HG03095 (cell line): ENCODE measurements around the gene RPS15A.
A peak's percentile ranks its signal among the peaks of the same experiment; 100 is the strongest.
"Not testable (repeated sequence)": the region's sequence is repeated elsewhere in the genome, so short reads cannot be mapped to it uniquely, and the experiment has no call there.

Experiments
- ATAC-seq: cut with Tn5 transposase; IDR thresholded peaks from one replicate; pipeline ENCODE4 v1.9.1; 2021; ENCODE audit warnings: moderate library complexity; ENCODE audit not compliant: unreplicated experiment

RPS15A gene

DNA sequence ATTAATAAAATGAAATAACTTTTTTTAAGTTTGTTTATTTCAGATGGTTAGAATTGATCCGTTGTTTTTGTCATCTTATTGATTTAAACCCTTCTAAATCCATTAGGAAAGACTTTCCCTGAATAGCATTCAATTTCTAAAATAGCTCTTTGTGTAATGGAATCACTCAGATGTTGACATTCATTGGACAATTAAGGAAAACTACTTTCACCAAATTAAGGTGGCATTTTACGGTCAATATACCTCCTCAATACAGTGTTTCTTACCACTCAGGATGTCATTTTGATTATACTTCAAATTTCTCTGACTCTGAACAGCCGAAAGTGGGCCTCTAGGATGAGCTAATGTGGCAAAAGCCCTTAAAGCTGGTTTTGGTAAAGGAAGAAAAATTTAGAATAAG lies 9.4 kb upstream of the RPS15A start:
- no peak for ATAC-seq

- ATAC-seq = no peak
These were observed 7.6 kb upstream of the RPS15A start for GRCh38 chr16:18797746-18798145.

GRCh38 chr16:18796377-18796776 lies 6.2 kb upstream of the RPS15A start:
- ATAC-seq = no peak

- ATAC-seq = no peak
These were observed 2.8 kb upstream of the RPS15A start for GRCh38 chr16:18792836-18793433.

GRCh38 chr16:18789515-18789849 lies 652 bp downstream of the RPS15A start:
- ATAC-seq = no peak

DNA sequence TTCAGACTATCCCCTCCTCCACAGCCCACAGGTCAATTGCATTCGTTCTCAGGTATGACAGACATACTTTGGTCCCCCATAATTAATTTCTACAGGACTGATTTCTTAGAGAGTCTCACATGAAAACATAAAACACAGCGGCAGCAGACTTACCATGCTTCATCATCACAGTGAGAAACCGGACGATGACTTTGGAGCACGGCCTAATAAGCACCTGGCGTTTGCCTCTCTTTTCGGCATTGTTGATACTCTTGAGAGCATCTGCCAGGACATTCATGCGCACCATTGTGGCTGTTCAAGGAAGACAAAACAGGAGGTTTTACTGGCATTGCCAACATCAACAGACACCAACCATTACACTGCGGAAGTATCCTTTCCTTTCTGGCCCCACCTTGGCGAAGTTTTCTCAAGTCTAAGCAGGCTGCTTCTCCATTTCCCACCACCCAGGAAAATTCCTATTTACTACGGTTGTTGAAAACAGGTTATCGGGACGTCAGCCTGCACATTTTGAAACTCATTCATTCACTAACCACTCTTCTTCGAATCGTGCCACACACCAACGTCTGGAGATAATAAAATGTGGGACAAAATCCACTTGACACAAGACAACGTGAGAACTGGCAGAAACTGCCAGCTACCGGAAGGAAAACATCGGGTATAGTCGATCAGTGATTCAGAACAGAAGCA lies 1.2 kb downstream of the RPS15A start:
- no peak for ATAC-seq

- no peak for ATAC-seq
These were observed 5.1 kb downstream of the RPS15A start for GRCh38 chr16:18784917-18785623.

DNA sequence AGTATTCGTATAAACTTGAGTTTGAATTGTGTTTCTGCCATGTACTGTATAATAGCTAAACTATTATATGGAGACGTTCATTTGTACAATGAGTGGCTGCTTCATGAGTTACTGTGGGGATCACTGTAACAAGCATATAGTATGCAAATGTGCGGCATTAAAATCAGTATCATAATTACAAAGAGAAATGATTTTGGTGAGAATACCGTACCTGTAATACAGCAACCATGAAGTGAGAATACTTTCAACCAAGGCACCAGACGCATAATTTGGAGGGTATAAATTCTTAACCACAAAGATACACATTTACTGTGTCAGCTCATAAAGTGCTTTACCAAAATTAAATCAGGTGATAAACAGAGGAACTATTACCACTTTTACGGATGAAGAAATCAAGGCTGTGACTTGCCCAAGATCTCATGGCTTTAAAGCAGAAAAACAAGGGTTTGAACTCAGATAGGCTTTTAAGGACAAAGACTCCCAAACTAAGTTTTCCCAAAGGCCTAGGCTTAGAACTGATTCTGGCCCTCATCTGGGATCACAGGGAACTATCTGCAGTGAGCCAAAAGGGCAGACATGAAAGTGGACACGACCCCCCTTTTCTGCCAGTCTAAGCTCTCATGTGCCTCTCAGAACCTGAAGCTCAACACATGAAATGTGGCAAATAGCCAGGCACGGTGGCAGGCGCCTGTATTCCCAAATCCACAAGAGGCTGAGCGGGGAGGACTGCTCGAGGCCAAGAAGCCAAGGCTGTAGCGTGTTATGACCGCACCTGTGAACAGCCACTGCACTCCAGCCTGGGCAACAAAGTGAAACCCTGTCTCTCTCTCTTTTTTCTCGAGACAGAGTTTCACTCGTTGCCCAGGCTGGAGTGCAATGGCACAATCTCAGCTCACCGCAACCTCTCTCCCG lies 6.4 kb downstream of the RPS15A start:
- no peak for ATAC-seq

- no peak for ATAC-seq
These were observed 7.3 kb downstream of the RPS15A start for GRCh38 chr16:18782697-18783429.

DNA sequence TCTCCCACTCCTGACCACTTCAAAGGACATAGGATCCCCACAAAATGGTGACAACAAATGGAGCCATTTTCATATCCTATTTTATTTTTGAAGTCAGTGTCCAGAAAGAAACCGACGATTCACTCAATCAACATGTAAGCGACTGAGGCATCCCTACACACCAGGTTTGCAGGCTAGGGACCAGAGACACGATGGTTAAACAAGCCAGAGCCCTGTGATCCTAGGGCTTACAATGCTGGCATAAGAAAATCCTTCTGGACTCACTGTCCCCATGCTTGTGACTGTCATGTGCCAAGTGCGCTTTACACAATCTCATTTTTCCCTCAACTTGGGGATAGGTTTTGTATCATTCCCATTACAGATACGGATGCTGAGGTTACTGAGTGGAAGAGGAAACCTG lies 8.9 kb downstream of the RPS15A start:
- ATAC-seq = not testable (repeated sequence)

GRCh38 chr16:18780460-18781026 lies 9.6 kb downstream of the RPS15A start:
- ATAC-seq = not testable (repeated sequence)

DNA sequence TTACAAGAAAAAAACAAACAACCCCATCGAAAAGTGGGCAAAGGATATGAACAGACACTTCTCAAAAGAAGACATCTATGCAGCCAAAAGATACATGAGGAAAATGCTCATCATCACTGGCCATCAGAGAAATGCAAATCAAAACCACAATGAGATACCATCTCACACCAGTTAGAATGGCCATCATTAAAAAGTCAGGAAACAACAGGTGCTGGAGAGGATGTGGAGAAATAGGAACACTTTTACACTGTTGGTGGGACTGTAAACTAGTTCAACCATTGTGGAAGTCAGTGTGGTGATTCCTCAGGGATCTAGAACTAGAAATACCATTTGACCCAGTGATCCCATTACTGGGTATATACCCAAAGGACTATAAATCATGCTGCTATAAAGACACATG lies 12.5 kb downstream of the RPS15A start:
- ATAC-seq = not testable (repeated sequence)

DNA sequence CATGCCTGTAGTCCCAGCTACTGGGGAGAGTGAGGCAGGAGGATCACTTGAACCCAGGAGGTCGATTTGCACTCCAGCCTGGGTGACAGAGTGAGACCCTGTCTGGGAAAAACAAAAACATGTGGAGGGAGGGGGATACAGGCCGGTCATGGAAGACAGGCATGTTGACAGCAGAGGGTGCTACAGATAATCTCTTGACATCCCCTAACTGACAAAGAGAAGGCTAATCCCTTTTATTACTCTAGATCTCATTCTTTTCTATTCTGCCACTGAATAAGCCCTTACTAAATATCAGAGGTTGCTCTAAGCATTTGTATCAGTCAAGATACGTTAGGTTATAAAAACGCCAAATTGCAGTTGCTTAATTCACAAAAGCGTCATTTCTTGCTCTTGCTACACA lies 13.8 kb downstream of the RPS15A start:
- ATAC-seq = not testable (repeated sequence)

- not testable (repeated sequence) for ATAC-seq
These were observed 15.5 kb downstream of the RPS15A start for GRCh38 chr16:18774651-18775050.

DNA sequence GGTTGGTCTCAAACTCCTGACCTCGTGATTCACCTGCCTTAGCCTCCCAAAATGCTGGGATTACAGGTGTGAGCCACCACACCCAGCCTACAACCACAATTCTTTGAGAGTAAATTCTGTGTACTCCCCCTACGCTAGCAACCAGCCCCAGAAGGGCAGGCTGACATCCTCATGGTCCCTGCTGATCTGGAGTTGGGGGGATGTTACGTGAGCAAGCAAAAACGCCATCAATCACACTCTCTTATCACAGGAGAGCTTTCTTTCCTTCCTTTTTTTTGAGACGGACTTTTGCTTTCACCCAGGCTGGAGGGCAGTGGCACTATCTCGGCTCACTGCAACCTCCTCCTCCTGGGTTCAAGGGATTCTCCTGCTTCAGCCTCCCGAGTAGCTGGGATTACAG lies 18.0 kb downstream of the RPS15A start:
- ATAC-seq = not testable (repeated sequence)

DNA sequence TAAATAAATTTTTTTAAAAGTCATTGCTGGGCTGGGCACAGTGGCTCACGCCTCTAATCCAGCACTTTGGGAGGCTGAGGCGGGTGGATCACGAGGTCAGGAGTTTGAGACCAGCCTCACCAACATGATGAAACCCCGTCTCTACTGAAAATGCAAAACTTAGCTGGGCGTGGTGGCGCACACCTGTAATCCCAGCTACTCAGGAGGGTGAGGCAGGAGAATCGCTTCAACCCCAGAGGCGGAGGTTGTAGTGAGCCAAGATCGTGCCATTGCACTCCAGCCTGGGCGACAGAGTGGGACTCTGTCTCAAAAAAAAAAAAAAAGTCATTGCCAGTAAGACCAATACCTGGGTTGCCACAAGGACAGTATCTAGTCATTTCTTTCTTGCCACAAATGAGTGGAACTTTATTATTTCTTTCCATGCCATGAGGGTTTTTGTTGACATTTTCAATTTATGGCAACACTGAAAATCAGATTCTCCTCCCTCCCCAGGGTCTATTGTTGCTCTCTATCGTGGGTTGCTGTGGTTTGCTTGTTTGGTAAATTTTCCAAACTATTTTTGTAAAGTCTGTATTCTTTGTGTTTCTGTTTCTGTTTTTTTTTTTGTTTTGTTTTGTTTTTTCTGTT lies 19.7 kb downstream of the RPS15A start:
- not testable (repeated sequence) for ATAC-seq

DNA sequence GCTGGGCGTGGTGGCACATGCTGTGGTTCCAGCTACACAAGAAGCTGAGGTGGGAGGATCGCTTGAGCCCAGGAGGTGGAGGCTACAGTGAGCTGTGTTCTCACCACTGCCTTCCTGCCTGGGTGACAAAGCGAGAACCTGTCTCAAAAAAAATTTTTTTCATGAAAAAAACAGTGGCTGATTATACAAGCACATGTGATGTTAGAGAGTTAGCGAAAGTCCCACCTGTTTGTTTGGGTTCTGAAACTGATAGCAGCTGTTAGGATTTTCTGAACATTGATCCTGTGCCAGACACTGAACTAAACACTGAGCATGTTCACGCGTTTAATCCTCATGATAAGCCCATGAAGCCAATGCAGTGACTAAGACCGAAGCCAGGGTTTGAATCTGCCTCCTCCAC lies 22.9 kb downstream of the RPS15A start:
- not testable (repeated sequence) for ATAC-seq

GRCh38 chr16:18762713-18763112 lies 27.4 kb downstream of the RPS15A start:
- peak; percentile 62 for ATAC-seq

GRCh38 chr16:18759598-18760520 lies 30.3 kb downstream of the RPS15A start:
- ATAC-seq = peak; percentile 54
